HCT116 (cell line): ENCODE data around the gene CTNNAL1.

Experiments
- CTCF ChIP-seq, 3 experiments: fragments of 200-600 bp in 1 of 3; sonication (generic) in 1 of 3; IDR thresholded peaks in 2 of 3; conservative IDR thresholded peaks in 1 of 3; 2 replicates each; pipeline ENCODE4 v1.5.1; 2012 to 2017; ENCODE audit warnings: low read depth in 2 of 3, low read length in 2 of 3, antibody characterized with exemption in 1 of 3, borderline replicate concordance in 1 of 3, control low read depth in 1 of 3, mild to moderate bottlenecking in 1 of 3, mixed read lengths in 1 of 3, mixed run types in 1 of 3, moderate library complexity in 1 of 3; ENCODE audit not compliant: insufficient read depth in 1 of 3
- EZH2 ChIP-seq: fragments of 200-600 bp; sonication (generic); IDR thresholded peaks from 2 replicates; pipeline ENCODE4 v1.6.1; 2017; ENCODE audit warnings: antibody characterized with exemption, mixed run types
- TF ChIP-seq, protein P1 (sequence below): IDR thresholded peaks from 2 replicates; pipeline ENCODE4 v1.6.1; 2012

GRCh38 chr9:109060191-109060590, 46.9 kb upstream of the CTNNAL1 start:
- no peak for TF ChIP-seq CTCF (IDR thresholded peaks at IDR 0.05 in 2 of 3, conservative IDR thresholded peaks at IDR 0.05 in 1 of 3; ENCODE audit: borderline replicate concordance in 1 of 3, insufficient read depth in 1 of 3, low read depth in 2 of 3, low read length in 2 of 3)
- TF ChIP-seq, protein P1, sequence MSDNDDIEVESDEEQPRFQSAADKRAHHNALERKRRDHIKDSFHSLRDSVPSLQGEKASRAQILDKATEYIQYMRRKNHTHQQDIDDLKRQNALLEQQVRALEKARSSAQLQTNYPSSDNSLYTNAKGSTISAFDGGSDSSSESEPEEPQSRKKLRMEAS: no peak
- no peak for TF ChIP-seq EZH2
